Muscle layer of duodenum (tissue), 2 donors: Measurements from ENCODE around the gene HS3ST6.
"Not testable (repeated sequence)": the region's sequence is repeated elsewhere in the genome, so short reads cannot be mapped to it uniquely, and the experiment has no call there.

ENCODE experiments used
- H3K27ac ChIP-seq: one replicate; pipeline ENCODE4 v1.7.0; 2013; ENCODE audit warnings: mild to moderate bottlenecking, low read length
- H3K27me3 ChIP-seq: one replicate; pipeline ENCODE4 v1.7.0; 2013; ENCODE audit warnings: low read depth, mild to moderate bottlenecking, control low read depth, low read length
- H3K36me3 ChIP-seq, 2 donors: one replicate each; pipeline ENCODE4 v1.7.0; 2013; ENCODE audit warnings: low read length in 2 of 2, control low read depth in 1 of 2, mild to moderate bottlenecking in 1 of 2; ENCODE audit not compliant: insufficient read depth in 2 of 2, control insufficient read depth in 1 of 2
- H3K4me1 ChIP-seq, 2 donors: one replicate each; pipeline ENCODE4 v1.7.0; 2013; ENCODE audit warnings: low read length in 2 of 2, mild to moderate bottlenecking in 2 of 2, control low read depth in 1 of 2, moderate library complexity in 1 of 2; ENCODE audit not compliant: insufficient read depth in 2 of 2, control insufficient read depth in 1 of 2
- H3K4me3 ChIP-seq, 2 donors: one replicate each; pipeline ENCODE4 v1.7.0; 2013; ENCODE audit warnings: low read length in 2 of 2, low read depth in 1 of 2, mild to moderate bottlenecking in 1 of 2
- H3K9me3 ChIP-seq, 2 donors: one replicate each; pipeline ENCODE4 v1.7.0; 2013; ENCODE audit warnings: low read length in 2 of 2, control low read depth in 1 of 2, mild to moderate bottlenecking in 1 of 2; ENCODE audit not compliant: control insufficient read depth in 1 of 2
- donor health status: healthy.

HS3ST6 gene

GRCh38 chr16:1902547-1903219 is 15.5 kb downstream of the HS3ST6 start:
- H3K27me3 ChIP-seq, result no peaks in the 10 kb centered on the region
- H3K36me3 ChIP-seq, result no peaks in the 10 kb centered on the region
- no peaks in the 10 kb centered on the region for H3K4me1 ChIP-seq
- no peak overlapping the region for H3K27ac ChIP-seq
- no peak overlapping the region for H3K4me3 ChIP-seq
- no peaks in the 10 kb centered on the region for H3K9me3 ChIP-seq

DNA sequence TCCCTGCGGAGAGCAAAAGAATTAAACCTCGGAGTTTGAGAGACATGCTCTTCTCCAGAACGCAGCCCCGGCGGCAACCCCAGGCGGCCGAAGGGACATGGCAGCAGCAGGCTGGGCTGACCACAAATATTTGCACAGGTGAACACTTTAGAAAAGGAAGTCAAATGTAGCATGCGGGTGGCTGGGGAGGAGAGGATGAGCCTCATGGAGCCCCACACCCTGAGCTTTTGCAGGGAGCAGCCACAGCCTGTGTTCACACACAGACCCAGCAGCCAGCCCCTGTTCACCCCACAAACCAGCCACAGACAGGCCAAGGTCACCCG is 17.8 kb downstream of the HS3ST6 start:
- H3K4me3 ChIP-seq, result no peak overlapping the region
- no peaks in the 10 kb centered on the region for H3K4me1 ChIP-seq
- H3K36me3 ChIP-seq, result no peaks in the 10 kb centered on the region
- no peaks in the 10 kb centered on the region for H3K27me3 ChIP-seq
- H3K9me3 ChIP-seq, result no peaks in the 10 kb centered on the region
- no peak overlapping the region for H3K27ac ChIP-seq

DNA sequence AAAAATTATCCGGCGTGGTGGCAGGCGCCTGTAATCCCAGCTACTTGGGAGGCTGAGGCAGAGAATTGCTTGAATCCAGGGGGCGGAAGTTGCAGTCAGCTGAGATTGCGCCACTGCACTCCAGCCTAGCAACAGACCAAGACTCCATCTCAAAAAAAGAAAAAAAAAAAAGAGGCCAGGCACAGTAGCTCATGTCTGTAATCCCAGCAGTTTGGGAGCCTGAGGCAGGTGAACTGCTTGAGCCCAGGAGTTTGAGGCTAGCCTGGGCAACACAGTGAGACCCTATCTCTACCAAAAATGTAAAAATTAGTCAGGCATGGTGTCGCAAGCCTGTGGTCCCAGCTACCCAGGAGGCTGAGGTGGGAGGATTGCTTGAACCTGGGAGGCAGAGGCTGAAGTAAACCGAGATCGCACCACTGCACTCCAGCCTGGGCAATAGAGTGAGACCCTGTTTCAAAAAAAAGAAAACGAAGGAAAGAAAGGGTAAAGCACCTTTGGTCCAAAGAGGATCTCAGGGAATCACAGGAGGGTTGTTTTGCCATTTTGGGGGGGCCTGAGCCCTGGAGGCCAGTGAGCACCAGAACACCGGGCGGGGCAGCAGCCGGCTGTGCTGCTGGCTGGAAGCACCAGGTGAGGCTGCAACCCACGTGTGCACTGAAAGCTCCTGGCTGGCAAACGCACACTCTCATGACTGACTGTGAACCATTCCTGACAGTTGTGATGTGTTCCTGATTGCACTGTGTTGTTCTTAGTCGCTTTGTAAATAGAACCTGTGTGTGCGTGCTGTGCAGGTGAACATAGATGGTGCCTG is 18.4 kb downstream of the HS3ST6 start:
- no peaks in the 10 kb centered on the region for H3K4me1 ChIP-seq
- H3K9me3 ChIP-seq, result no peaks in the 10 kb centered on the region
- H3K27me3 ChIP-seq, result no peaks in the 10 kb centered on the region
- H3K4me3 ChIP-seq, result no peak overlapping the region
- no peak overlapping the region for H3K27ac ChIP-seq
- no peaks in the 10 kb centered on the region for H3K36me3 ChIP-seq

GRCh38 chr16:1897692-1898091 is 20.5 kb downstream of the HS3ST6 start:
- not testable (repeated sequence) for H3K4me3 ChIP-seq, H3K4me1 ChIP-seq, H3K27ac ChIP-seq, H3K9me3 ChIP-seq, H3K27me3 ChIP-seq, H3K36me3 ChIP-seq

DNA sequence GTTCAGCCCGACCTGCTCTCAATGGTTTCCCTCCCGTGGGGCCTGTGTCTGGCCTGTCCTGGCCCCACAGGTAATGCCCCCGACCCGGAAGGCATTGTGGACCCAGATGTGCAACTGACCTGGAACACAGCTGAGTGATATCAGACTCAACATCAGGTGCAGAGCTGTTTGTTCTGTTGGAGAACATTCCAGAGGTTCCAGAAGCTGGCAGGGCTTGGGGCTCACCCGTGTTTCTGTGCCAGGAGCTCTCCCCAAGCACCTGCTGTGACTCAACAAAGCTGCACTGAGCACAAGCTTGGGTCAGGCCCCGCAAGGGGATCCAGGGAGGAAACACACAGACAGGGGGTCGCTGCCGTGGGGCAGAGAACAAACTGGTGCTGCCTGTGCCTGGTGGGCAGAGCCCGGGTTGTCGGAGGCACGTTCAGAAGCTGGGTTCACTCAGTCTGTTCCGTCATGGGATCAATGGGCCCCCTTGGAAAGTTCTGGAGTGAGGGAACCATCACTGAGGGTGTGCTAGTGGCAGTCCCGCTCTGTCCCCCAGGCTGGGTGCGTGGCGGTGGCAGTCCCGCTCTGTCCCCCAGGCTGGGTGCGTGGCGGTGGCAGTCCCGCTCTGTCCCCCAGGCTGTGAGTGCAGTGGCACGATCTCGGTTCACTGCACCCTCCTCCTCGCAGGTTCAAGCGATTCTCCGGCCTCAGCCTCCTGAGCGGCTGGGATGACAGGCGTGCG is 22.1 kb downstream of the HS3ST6 start:
- no peaks in the 10 kb centered on the region for H3K36me3 ChIP-seq
- no peaks in the 10 kb centered on the region for H3K27me3 ChIP-seq
- no peak overlapping the region for H3K27ac ChIP-seq

GRCh38 chr16:1895068-1895467 is 23.1 kb downstream of the HS3ST6 start:
- H3K4me1 ChIP-seq, result no peaks in the 10 kb centered on the region
- H3K27ac ChIP-seq, result no peak overlapping the region
- no peaks in the 10 kb centered on the region for H3K27me3 ChIP-seq
- H3K9me3 ChIP-seq, result no peaks in the 10 kb centered on the region
- H3K4me3 ChIP-seq, result no peak overlapping the region
- no peaks in the 10 kb centered on the region for H3K36me3 ChIP-seq

More for the DNA sequence above, 22.1 kb downstream of the HS3ST6 start:
- Histone ChIP-seq H3K9me3 (no peaks in the 10 kb centered on the region), H3K4me3 (no peak overlapping the region), H3K4me1 (no peaks in the 10 kb centered on the region)

DNA sequence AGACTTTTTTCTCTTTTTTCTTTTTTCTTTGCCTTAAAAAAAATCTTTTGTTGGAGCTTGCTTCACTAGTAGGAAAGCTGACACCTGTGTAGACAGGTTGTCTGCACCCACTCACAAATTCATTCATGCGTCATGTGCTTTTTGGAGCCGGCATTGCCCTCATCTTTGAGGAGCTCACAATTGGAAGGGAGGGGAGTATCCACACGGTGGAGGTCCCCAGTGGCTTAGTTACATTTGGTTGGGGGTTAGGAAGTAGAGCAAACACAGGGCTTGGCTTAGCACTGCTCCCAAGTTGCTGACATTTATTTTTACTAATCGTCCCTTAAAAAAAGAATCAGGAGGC is 27.5 kb downstream of the HS3ST6 start:
- no peak overlapping the region for H3K27ac ChIP-seq
- no peaks in the 10 kb centered on the region for H3K4me1 ChIP-seq
- H3K27me3 ChIP-seq, result no peaks in the 10 kb centered on the region
- no peak overlapping the region for H3K4me3 ChIP-seq
- no peaks in the 10 kb centered on the region for H3K36me3 ChIP-seq
- no peaks in the 10 kb centered on the region for H3K9me3 ChIP-seq

DNA sequence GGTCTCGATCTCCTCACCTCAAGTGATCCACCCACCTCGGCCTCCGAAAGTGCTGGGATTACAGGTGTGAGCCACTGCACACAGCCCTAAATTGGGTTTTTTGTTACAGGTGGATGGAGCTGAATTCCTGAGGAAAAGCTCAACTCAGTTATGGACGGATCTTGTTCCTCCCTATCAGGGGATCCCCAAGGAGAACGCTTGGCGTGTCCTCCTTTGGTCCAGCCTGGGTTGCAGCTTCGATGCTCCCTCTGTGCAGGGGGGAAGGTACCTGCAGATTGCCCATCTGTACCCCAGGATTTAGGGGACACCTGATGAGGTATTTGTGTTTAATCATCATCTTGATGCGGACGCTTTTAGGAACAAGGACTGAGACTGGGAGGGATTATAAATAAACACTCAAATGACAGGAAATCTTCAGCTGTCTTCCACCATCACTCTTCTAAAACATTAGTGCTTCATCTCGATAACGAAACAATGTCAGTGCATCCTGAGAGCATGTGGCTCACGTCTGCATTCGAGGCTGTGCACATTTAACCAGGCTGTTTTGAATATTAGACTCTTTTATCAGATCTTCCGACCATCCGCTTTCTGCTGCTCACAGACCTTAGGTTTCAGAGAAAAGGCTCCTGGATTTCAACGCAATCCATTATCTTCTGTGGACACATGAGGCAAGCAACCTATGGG is 28.0 kb downstream of the HS3ST6 start:
- Histone ChIP-seq H3K27me3 (no peaks in the 10 kb centered on the region), H3K9me3 (no peaks in the 10 kb centered on the region)

GRCh38 chr16:1887711-1888354 is 30.4 kb downstream of the HS3ST6 start:
- Histone ChIP-seq H3K9me3 (no peaks in the 10 kb centered on the region), H3K4me1 (no peaks in the 10 kb centered on the region), H3K36me3 (no peaks in the 10 kb centered on the region), H3K27me3 (no peaks in the 10 kb centered on the region), H3K27ac (no peak overlapping the region), H3K4me3 (no peak overlapping the region)

More for the DNA sequence above, 28.0 kb downstream of the HS3ST6 start:
- no peak overlapping the region for H3K27ac ChIP-seq
- H3K4me1 ChIP-seq, result no peaks in the 10 kb centered on the region
- H3K4me3 ChIP-seq, result no peak overlapping the region
- no peaks in the 10 kb centered on the region for H3K36me3 ChIP-seq

DNA sequence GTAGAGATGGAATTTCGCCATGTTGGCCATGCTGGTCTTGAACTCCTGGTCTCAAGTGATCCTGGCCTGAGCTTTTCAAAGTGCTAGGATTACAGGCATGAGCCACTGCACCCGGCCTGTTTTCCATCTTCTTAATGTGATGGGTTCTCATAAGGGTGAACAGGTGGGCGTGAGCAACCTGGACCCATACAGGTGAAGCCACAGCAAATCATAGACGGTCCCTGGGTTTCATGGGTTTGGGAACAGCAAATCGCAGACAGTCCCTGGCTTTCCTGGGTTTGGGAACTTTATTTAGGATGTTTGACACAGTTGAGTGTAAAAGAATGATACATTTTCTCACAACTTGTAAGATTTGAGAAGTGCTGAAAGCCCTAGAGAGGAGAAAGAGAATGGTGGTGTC is 33.3 kb downstream of the HS3ST6 start:
- Histone ChIP-seq H3K9me3 (no peaks in the 10 kb centered on the region), H3K27ac (no peak overlapping the region), H3K4me1 (no peaks in the 10 kb centered on the region), H3K27me3 (no peaks in the 10 kb centered on the region), H3K36me3 (no peaks in the 10 kb centered on the region), H3K4me3 (no peak overlapping the region)
